ENCODE data around the gene TPT1.

The TPT1 gene

DNA sequence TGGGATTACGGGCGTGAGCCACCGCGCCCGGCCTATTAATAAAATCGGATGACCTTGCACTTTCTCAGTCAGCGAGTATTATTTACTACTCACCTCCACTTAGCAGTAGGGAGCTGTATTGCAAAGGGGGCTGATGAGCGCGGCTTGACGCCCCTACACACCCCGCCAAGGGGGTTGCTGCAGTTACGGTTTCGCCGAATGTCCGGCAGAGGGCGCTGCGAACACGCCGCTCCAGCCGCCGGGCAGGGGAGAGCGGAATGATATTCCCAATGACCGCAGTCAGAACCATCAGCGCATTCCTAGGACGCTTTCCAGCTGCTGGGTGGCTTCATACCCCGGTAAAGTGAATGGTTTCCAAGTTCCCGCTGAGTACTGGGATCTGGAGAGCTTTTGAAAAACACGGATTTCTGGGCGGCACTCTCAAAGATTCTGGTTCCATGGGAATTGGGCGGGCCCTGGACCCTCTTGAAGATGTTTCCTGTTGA lies 30.0 kb upstream of the TPT1 start:
- no peak overlapping the region for H3K4me3 ChIP-seq (ENCODE audit: low read depth, low read length)
- peak; percentile 39 for DNase-seq (ENCODE audit: low read depth)
- TF ChIP-seq, protein P1, sequence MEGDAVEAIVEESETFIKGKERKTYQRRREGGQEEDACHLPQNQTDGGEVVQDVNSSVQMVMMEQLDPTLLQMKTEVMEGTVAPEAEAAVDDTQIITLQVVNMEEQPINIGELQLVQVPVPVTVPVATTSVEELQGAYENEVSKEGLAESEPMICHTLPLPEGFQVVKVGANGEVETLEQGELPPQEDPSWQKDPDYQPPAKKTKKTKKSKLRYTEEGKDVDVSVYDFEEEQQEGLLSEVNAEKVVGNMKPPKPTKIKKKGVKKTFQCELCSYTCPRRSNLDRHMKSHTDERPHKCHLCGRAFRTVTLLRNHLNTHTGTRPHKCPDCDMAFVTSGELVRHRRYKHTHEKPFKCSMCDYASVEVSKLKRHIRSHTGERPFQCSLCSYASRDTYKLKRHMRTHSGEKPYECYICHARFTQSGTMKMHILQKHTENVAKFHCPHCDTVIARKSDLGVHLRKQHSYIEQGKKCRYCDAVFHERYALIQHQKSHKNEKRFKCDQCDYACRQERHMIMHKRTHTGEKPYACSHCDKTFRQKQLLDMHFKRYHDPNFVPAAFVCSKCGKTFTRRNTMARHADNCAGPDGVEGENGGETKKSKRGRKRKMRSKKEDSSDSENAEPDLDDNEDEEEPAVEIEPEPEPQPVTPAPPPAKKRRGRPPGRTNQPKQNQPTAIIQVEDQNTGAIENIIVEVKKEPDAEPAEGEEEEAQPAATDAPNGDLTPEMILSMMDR (IDR thresholded peaks at IDR 0.05; ENCODE audit: low read depth, low read length), result peak; percentile 66
- TF ChIP-seq, protein P2, sequence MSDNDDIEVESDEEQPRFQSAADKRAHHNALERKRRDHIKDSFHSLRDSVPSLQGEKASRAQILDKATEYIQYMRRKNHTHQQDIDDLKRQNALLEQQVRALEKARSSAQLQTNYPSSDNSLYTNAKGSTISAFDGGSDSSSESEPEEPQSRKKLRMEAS (IDR thresholded peaks at IDR 0.05; ENCODE audit: low read depth, low read length), result no peak
- TF ChIP-seq POLR2A (IDR thresholded peaks at IDR 0.05; ENCODE audit: extremely low read depth, insufficient read length) (no peak), MYC (IDR thresholded peaks at IDR 0.05; ENCODE audit: low read depth, low read length) (no peak)

DNA sequence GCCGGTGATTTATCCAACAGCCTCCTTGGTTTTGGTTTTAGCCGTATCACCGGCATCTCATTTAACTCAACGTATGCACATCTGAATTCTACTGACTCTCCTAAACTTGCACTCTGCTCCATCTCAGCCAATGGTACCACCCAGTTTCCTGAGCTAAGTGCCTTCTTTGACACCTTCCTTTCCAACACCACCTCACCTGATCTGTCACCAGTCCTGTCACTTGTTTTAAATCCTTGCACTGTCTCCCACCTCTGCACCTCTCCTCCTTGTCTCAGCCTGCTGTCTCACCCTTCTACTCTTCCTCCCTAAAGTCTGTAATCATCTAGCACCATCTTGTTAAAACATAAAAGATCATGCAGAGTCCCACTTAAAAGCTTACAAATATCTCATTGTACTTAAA lies 28.1 kb upstream of the TPT1 start:
- DNase-seq (ENCODE audit: low read depth), result no peak
- TF ChIP-seq POLR2A (IDR thresholded peaks at IDR 0.05; ENCODE audit: extremely low read depth, insufficient read length) (no peak), MYC (IDR thresholded peaks at IDR 0.05; ENCODE audit: low read depth, low read length) (no peak)
- TF ChIP-seq, protein P1 (IDR thresholded peaks at IDR 0.05; ENCODE audit: low read depth, low read length), result no peak
- TF ChIP-seq, protein P2 (IDR thresholded peaks at IDR 0.05; ENCODE audit: low read depth, low read length), result no peak
- no peak overlapping the region for H3K4me3 ChIP-seq (ENCODE audit: low read depth, low read length)

DNA sequence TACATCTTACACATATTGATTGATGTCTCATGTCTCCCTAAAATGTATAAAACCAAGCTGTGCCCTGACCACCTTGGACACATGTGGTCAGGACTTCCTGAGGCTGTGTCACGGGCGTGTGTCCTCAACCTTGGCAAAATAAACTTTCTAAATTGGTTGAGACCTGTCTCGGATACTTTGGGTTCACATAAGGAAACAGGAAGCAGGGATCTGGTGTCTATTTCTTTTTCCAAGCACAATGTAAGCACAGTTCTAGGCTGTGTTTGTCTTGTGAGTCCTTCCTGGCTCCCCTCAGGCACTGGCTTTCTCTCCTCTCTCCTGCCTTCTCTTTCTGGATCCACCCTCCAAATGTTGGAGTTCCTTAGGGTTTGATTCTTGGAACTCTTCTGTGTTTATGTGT lies 27.6 kb upstream of the TPT1 start:
- no peak overlapping the region for H3K4me3 ChIP-seq (ENCODE audit: low read depth, low read length)
- no peak for DNase-seq (ENCODE audit: low read depth)
- TF ChIP-seq, protein P1 (IDR thresholded peaks at IDR 0.05; ENCODE audit: low read depth, low read length), result no peak
- TF ChIP-seq POLR2A (IDR thresholded peaks at IDR 0.05; ENCODE audit: extremely low read depth, insufficient read length) (no peak), MYC (IDR thresholded peaks at IDR 0.05; ENCODE audit: low read depth, low read length) (no peak)
- TF ChIP-seq, protein P2 (IDR thresholded peaks at IDR 0.05; ENCODE audit: low read depth, low read length), result no peak

DNA sequence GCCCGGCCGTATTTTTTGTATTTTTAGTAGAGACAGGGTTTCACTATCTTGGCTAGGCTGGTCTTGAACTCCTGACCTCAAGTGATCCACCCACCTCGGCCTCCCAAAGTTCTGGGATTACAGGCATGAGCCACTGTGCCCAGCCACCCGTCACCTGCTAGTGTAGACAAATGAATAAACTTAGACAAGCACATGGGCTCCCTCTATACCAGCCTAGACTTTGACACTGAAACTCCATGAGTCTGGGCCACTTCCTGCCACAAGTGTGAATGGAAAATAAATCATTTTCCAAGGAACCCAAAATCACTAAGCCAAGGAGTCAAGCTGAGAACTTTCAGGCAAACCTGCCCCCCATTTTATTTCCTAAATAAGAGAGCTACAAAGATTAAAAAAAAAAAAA lies 27.0 kb upstream of the TPT1 start:
- DNase-seq (ENCODE audit: low read depth), result no peak
- no peak overlapping the region for H3K4me3 ChIP-seq (ENCODE audit: low read depth, low read length)
- TF ChIP-seq, protein P2 (IDR thresholded peaks at IDR 0.05; ENCODE audit: low read depth, low read length), result no peak
- TF ChIP-seq POLR2A (IDR thresholded peaks at IDR 0.05; ENCODE audit: extremely low read depth, insufficient read length) (no peak), MYC (IDR thresholded peaks at IDR 0.05; ENCODE audit: low read depth, low read length) (no peak)
- TF ChIP-seq, protein P1 (IDR thresholded peaks at IDR 0.05; ENCODE audit: low read depth, low read length), result no peak

DNA sequence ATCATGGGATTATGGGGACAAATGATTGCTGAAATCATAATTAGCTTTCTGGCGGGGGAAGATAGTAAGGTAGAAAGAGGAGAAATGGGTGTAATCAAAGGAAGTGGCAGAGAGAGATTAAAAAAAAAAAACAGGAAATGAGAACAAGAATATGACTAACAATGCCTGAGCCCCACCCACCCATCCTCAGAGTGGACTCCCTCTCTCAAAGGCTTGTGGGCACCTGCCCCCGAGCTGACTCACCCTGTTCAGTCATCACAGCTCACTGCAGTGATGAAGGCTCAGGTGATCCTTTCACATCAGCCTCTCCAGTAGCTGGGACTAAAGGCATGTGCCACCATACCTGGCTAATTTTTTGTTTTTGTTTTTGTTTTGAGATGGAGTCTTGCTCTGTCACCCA lies 26.4 kb upstream of the TPT1 start:
- no peak overlapping the region for H3K4me3 ChIP-seq (ENCODE audit: low read depth, low read length)
- TF ChIP-seq, protein P2 (IDR thresholded peaks at IDR 0.05; ENCODE audit: low read depth, low read length), result no peak
- TF ChIP-seq MYC (IDR thresholded peaks at IDR 0.05; ENCODE audit: low read depth, low read length), result no peak
- TF ChIP-seq, protein P1 (IDR thresholded peaks at IDR 0.05; ENCODE audit: low read depth, low read length), result no peak
- TF ChIP-seq POLR2A (IDR thresholded peaks at IDR 0.05; ENCODE audit: extremely low read depth, insufficient read length), result no peak
- peak; percentile 85 for DNase-seq (ENCODE audit: low read depth)

DNA sequence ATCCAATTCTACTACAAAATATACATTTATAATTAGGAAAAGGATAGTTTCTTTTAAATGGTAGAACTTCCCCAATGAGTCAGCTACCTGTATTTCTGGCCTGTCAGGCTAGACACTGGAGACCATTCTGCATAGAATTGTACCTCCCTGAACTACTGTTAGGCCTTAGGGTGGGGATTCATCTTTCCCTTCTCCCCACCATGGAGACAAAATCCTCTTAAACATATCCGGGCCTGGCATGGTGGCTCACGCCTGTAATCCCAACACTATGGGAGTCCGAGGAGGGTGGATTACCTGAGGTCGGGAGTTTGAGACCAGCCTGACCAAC lies 24.5 kb upstream of the TPT1 start:
- no peak for DNase-seq (ENCODE audit: low read depth)
- H3K4me3 ChIP-seq (ENCODE audit: low read depth, low read length), result no peak overlapping the region
- no peak for TF ChIP-seq POLR2A (IDR thresholded peaks at IDR 0.05; ENCODE audit: extremely low read depth, insufficient read length)
